HepG2 (cell line): ENCODE results near the gene FBN3. TPM values are rescaled to one million over a fixed set of nuclear protein-coding genes. Genes with fewer than 3 reads are reported as not detected.

Experiments used
- ATAC-seq: fragments of 200-7000 bp; cut with Tn5 transposase; 3 replicates; pipeline ENCODE4 v1.9.1; 2020; ENCODE audit warnings: mild to moderate bottlenecking, moderate library complexity
- BruUV-seq: library from RNA; stranded (reverse); fragments of 400-500 nt; replicated peaks from 2 replicates; lab custom pipeline; 2021; lab: Mats Ljungman, UMichigan
- CTCF ChIA-PET: fragments of 300-600 bp; formaldehyde crosslinking; extraction: SDS; loops from one replicate; lab custom pipeline; 2021; ENCODE audit warnings: low total read pairs, inconsistent platforms, low intra/inter-chr PET ratio; lab: Yijun Ruan, JAX
- POLR2A ChIA-PET: fragments of 350-600 bp; sonication (Branson Sonifier 250); formaldehyde crosslinking; loops from one replicate; lab custom pipeline; 2020; ENCODE audit warnings: antibody characterized with exemption, inconsistent platforms; lab: Yijun Ruan, JAX
- DNase-seq: peaks from one replicate; pipeline ENCODE4 v3.0.0-alpha.2; 2015; ENCODE audit warnings: low spot score
- FAIRE-seq: peaks from 3 replicates; lab custom pipeline; 2011; peaks lifted over from hg19 to GRCh38; lab: Jason Lieb, UNC
- H2AFZ ChIP-seq: one replicate; pipeline ENCODE4 v1.6.1; 2011; ENCODE audit warnings: low read length, inconsistent platforms
- H3K27ac ChIP-seq: fragments of 300-600 bp; 3 replicates; pipeline ENCODE4 v1.8.0; 2011; ENCODE audit warnings: mixed run types, mild to moderate bottlenecking, mixed read lengths, low read length, inconsistent platforms; ENCODE audit not compliant: insufficient read depth; ENCODE audit errors: extremely low read length
- H3K27me3 ChIP-seq, 2 experiments: fragments of 200-600 bp in 1 of 2; 2 replicates in 1 of 2; 3 replicates in 1 of 2; pipeline versions ENCODE4 v1.6.0 to v1.8.0; 2011; ENCODE audit warnings: low read length in 2 of 2, mild to moderate bottlenecking in 2 of 2, moderate library complexity in 2 of 2, inconsistent platforms in 1 of 2; ENCODE audit not compliant: insufficient read depth in 2 of 2, control insufficient read depth in 1 of 2
- H3K36me3 ChIP-seq, 2 experiments: fragments of 200-600 bp in 1 of 2; replicated peaks in 1 of 2; 2 replicates in 1 of 2; 3 replicates in 1 of 2; pipeline versions ENCODE4 v1.5.1 to v1.8.0; 2011; ENCODE audit warnings: low read length in 2 of 2, inconsistent platforms in 1 of 2; ENCODE audit not compliant: insufficient read depth in 2 of 2, control insufficient read depth in 1 of 2
- H3K4me1 ChIP-seq: 2 replicates; pipeline ENCODE4 v1.5.1; 2012; ENCODE audit warnings: low read length, inconsistent platforms; ENCODE audit not compliant: insufficient read depth
- H3K4me2 ChIP-seq: 2 replicates; pipeline ENCODE4 v1.6.0; 2011; ENCODE audit warnings: low read depth, low read length, inconsistent platforms
- H3K4me3 ChIP-seq, 3 experiments: fragments of 200-600 bp in 1 of 3; sonication (generic), shearing (Covaris generic) in 1 of 3; replicated peaks in 1 of 3; 2 replicates each; pipeline ENCODE4 v1.5.1; 2011 to 2016; ENCODE audit warnings: low read length in 3 of 3, inconsistent platforms in 2 of 3, low read depth in 2 of 3, mild to moderate bottlenecking in 2 of 3, control low read depth in 1 of 3, mixed read lengths in 1 of 3; ENCODE audit not compliant: insufficient read depth in 1 of 3
- H3K79me2 ChIP-seq: one replicate; pipeline ENCODE4 v1.6.1; 2011; ENCODE audit warnings: low read length, inconsistent platforms; ENCODE audit not compliant: insufficient read depth
- H3K9ac ChIP-seq: 2 replicates; pipeline ENCODE4 v1.6.0; 2011; ENCODE audit warnings: mild to moderate bottlenecking, low read depth, low read length, inconsistent platforms; ENCODE audit not compliant: insufficient read depth
- H3K9me3 ChIP-seq: 2 replicates; pipeline ENCODE4 v1.5.1; 2012; ENCODE audit warnings: mild to moderate bottlenecking, low read length
- H4K20me1 ChIP-seq: 2 replicates; pipeline ENCODE4 v1.6.0; 2011; ENCODE audit warnings: inconsistent platforms, mild to moderate bottlenecking, low read length, moderate library complexity; ENCODE audit not compliant: insufficient read depth
- MATR3 ChIP-seq: sonication (generic); formaldehyde crosslinking; IDR thresholded peaks from 2 replicates; pipeline ENCODE4 v1.4.0; 2020; ENCODE audit warnings: missing genetic modification reagents
- NAIF1 ChIP-seq: sonication (generic); formaldehyde crosslinking; IDR thresholded peaks from 2 replicates; pipeline ENCODE4 v1.5.0; 2020; ENCODE audit warnings: mild to moderate bottlenecking, missing genetic modification reagents, borderline replicate concordance
- NFYC ChIP-seq: IDR thresholded peaks from 2 replicates; pipeline ENCODE4 v1.6.1; 2016; ENCODE audit warnings: missing genetic modification reagents, missing compliant biosample characterization
- POLR2AphosphoS2 ChIP-seq: IDR thresholded peaks from 2 replicates; pipeline ENCODE4 v1.6.1; 2011; ENCODE audit warnings: low read depth, low read length, improper control_type of control experiment
- SRSF9 ChIP-seq: fragments of 200-400 bp; formaldehyde crosslinking; IDR thresholded peaks from 2 replicates; pipeline ENCODE4 v1.6.1; 2018; ENCODE audit warnings: borderline replicate concordance, mild to moderate bottlenecking, low read depth, low read length; ENCODE audit not compliant: insufficient read depth, poor library complexity, severe bottlenecking
- SRY ChIP-seq: sonication (generic); formaldehyde crosslinking; IDR thresholded peaks from 2 replicates; pipeline ENCODE4 v1.8.0; 2022; ENCODE audit warnings: mild to moderate bottlenecking, missing genetic modification reagents
- STAG1 ChIP-seq: sonication (generic); formaldehyde crosslinking; IDR thresholded peaks from 2 replicates; pipeline ENCODE4 v1.4.0; 2020; ENCODE audit warnings: missing genetic modification reagents
- ZNF572 ChIP-seq: sonication (generic); formaldehyde crosslinking; IDR thresholded peaks from 2 replicates; pipeline ENCODE4 v1.5.1; 2020; ENCODE audit warnings: mild to moderate bottlenecking, missing genetic modification reagents
- WGBS: methylation state at CpG from one replicate; pipeline ENCODE4 v1.1.6; 2017; ENCODE audit warnings: low lambda C conversion rate; 5-methylcytosine and 5-hydroxymethylcytosine counted together
- in situ Hi-C: cut with HindIII; loops from 2 replicates; pipeline ENCODE4 v1.10.0; 2017; ENCODE audit warnings: low pct_unique_long_range_greater_than_20kb; ENCODE audit not compliant: extremely low pct_ligation_motif_present
- intact Hi-C: fragments of 100-400 bp; cut with micrococcal nuclease; formaldehyde crosslinking; loops from one replicate; pipeline ENCODE4 v1.10.0; 2022; ENCODE audit not compliant: unreplicated experiment
- polyA plus RNA-seq, 8 experiments: library from polyadenylated mRNA; depleted of rRNA in 3 of 8; stranded (reverse) in 7 of 8; unstranded in 1 of 8; fragments of >200 nt; fragmentation: Illumina TruSeq in 4 of 8; extraction: Trizol in 4 of 8; gene quantifications; 2 replicates each; pipeline versions ENCODE4 v1.2.1 to v1.2.3, GENCODE V29; 2011 to 2016; ENCODE audit warnings: low read depth in 4 of 8, missing spikeins in 1 of 8, mixed read lengths in 1 of 8; ENCODE audit not compliant: insufficient read depth in 1 of 8
- total RNA-seq, 5 experiments: library from RNA; depleted of rRNA; stranded (reverse); fragments of >200 nt; fragmentation: Illumina TruSeq; extraction: Trizol; gene quantifications; 2 replicates each; pipeline ENCODE4 v1.2.3, GENCODE V29; 2016; ENCODE audit warnings: low read depth in 1 of 5
- TF ChIP-seq, protein P1 (sequence below): sonication (generic); formaldehyde crosslinking; IDR thresholded peaks from 2 replicates; pipeline ENCODE4 v1.5.0; 2020; ENCODE audit warnings: mild to moderate bottlenecking, missing genetic modification reagents, moderate library complexity

FBN3 gene
- total and polyA plus RNA-seq, 2 of the 13 experiments (the other 11 are each of a cell fraction or from before 2014, with no cell fraction given), result 0.20 to 1.3 TPM

GRCh38 chr19:8116437-8117293 lies 32.7 kb downstream of the FBN3 start:
- ChIA-PET POLR2A (no interaction called here), CTCF (no interaction called here)
- no peak for DNase-seq

More at GRCh38 chr19:8116437-8117293, 32.7 kb downstream of the FBN3 start:
- no peaks in the 10 kb centered on the region for H3K9me3 ChIP-seq
- no peak overlapping the region for H3K9ac ChIP-seq
- H3K4me3 ChIP-seq, result no peak overlapping the region
- intact Hi-C loops, result no loop called here
- 57% methylated on average over 13 of the region's 23 CpGs for WGBS
- no TSS peak for BruUV-seq
- FAIRE-seq (no peak), ATAC-seq (peak; percentile 42)
- no peak overlapping the region for H2AFZ ChIP-seq
- TF ChIP-seq POLR2AphosphoS2 (no peak), SRY (CRISPR knock-in tag) (no peak), NAIF1 (CRISPR knock-in tag) (no peak), STAG1 (peak; percentile 44), NFYC (CRISPR knock-in tag) (no peak), ZNF572 (CRISPR knock-in tag) (no peak), SRSF9 (no peak), MATR3 (no peak)
- TF ChIP-seq, protein P1, sequence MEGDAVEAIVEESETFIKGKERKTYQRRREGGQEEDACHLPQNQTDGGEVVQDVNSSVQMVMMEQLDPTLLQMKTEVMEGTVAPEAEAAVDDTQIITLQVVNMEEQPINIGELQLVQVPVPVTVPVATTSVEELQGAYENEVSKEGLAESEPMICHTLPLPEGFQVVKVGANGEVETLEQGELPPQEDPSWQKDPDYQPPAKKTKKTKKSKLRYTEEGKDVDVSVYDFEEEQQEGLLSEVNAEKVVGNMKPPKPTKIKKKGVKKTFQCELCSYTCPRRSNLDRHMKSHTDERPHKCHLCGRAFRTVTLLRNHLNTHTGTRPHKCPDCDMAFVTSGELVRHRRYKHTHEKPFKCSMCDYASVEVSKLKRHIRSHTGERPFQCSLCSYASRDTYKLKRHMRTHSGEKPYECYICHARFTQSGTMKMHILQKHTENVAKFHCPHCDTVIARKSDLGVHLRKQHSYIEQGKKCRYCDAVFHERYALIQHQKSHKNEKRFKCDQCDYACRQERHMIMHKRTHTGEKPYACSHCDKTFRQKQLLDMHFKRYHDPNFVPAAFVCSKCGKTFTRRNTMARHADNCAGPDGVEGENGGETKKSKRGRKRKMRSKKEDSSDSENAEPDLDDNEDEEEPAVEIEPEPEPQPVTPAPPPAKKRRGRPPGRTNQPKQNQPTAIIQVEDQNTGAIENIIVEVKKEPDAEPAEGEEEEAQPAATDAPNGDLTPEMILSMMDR, result peak; percentile 24
- no peak overlapping the region for H3K4me2 ChIP-seq
- no peaks in the 10 kb centered on the region; a peak in 2 of 5 replicates for H3K27me3 ChIP-seq
- in situ Hi-C loops, result no loop called here
- H3K27ac ChIP-seq, result no peak overlapping the region
- no peaks in the 10 kb centered on the region for H3K36me3 ChIP-seq
- H4K20me1 ChIP-seq, result no peaks in the 10 kb centered on the region
- 0 out of 2 replicates have a peak, but pooled peaks cover 6% of the 10 kb centered on the region for H3K4me1 ChIP-seq
- H3K79me2 ChIP-seq, result no peaks in the 10 kb centered on the region
